GM23248 (cell line): ENCODE results near the gene FAM162A. TPM values are rescaled to one million over a fixed set of nuclear protein-coding genes. Genes with fewer than 3 reads are reported as not detected.

Source experiments
- DNase-seq: peaks from one replicate; pipeline ENCODE4 v3.0.0-alpha.2; 2015
- H2AFZ ChIP-seq: fragments of 200-600 bp; sonication (generic); 2 replicates; pipeline ENCODE4 v1.6.1; 2016; ENCODE audit warnings: antibody characterized with exemption
- H3F3A ChIP-seq: fragments of 200-600 bp; sonication (generic); 2 replicates; pipeline ENCODE4 v1.6.1; 2016; ENCODE audit warnings: mild to moderate bottlenecking, antibody characterized with exemption, mixed run types; ENCODE audit not compliant: insufficient read depth
- H3K27ac ChIP-seq: fragments of 200-600 bp; sonication (generic); 2 replicates; pipeline ENCODE4 v1.5.1; 2016; ENCODE audit warnings: mild to moderate bottlenecking
- H3K27me3 ChIP-seq: fragments of 200-600 bp; sonication (generic); replicated peaks from 2 replicates; pipeline ENCODE4 v1.6.1; 2016; ENCODE audit warnings: mild to moderate bottlenecking; ENCODE audit not compliant: insufficient read depth
- H3K36me3 ChIP-seq: fragments of 200-600 bp; sonication (generic); 2 replicates; pipeline ENCODE4 v1.6.1; 2016; ENCODE audit warnings: low read depth, mild to moderate bottlenecking
- H3K4me1 ChIP-seq: fragments of 200-600 bp; sonication (generic); 2 replicates; pipeline ENCODE4 v1.6.1; 2016; ENCODE audit warnings: mild to moderate bottlenecking; ENCODE audit not compliant: insufficient read depth
- H3K4me2 ChIP-seq: fragments of 200-600 bp; sonication (generic); one replicate; pipeline ENCODE4 v1.6.1; 2016; ENCODE audit warnings: mild to moderate bottlenecking; ENCODE audit not compliant: unreplicated experiment
- H3K4me3 ChIP-seq: fragments of 200-600 bp; sonication (generic); 2 replicates; pipeline ENCODE4 v1.5.1; 2016; ENCODE audit warnings: mild to moderate bottlenecking
- H3K79me2 ChIP-seq: fragments of 200-600 bp; sonication (generic); 2 replicates; pipeline ENCODE4 v1.6.1; 2016; ENCODE audit warnings: mild to moderate bottlenecking; ENCODE audit not compliant: insufficient read depth
- H3K9ac ChIP-seq: fragments of 200-600 bp; sonication (generic); 2 replicates; pipeline ENCODE4 v1.6.1; 2016; ENCODE audit warnings: mild to moderate bottlenecking
- H3K9me2 ChIP-seq: fragments of 200-600 bp; sonication (generic); 2 replicates; pipeline ENCODE4 v1.6.1; 2016; ENCODE audit warnings: mixed run types, mild to moderate bottlenecking, moderate library complexity; ENCODE audit not compliant: insufficient read depth
- H3K9me3 ChIP-seq: fragments of 200-600 bp; sonication (generic); one replicate; pipeline ENCODE4 v1.6.1; 2017; ENCODE audit warnings: low read depth
- H4K20me1 ChIP-seq: fragments of 200-600 bp; sonication (generic); 2 replicates; pipeline ENCODE4 v1.6.0; 2016; ENCODE audit not compliant: insufficient read depth
- EZH2 ChIP-seq: fragments of 200-600 bp; sonication (generic); IDR thresholded peaks from 2 replicates; pipeline ENCODE4 v1.6.1; 2018; ENCODE audit warnings: antibody characterized with exemption, mild to moderate bottlenecking; ENCODE audit not compliant: insufficient read depth, poor library complexity, severe bottlenecking
- EZH2phosphoT487 ChIP-seq: fragments of 200-600 bp; sonication (generic); IDR thresholded peaks from 2 replicates; pipeline ENCODE4 v1.6.1; 2018; ENCODE audit warnings: antibody characterized with exemption, moderate library complexity, mild to moderate bottlenecking, low read depth; ENCODE audit not compliant: insufficient read depth
- WGBS, 2 experiments: methylation state at CpG; one replicate each; pipeline ENCODE4 v1.1.6; 2015 to 2017; ENCODE audit warnings: low lambda C conversion rate in 2 of 2, low coverage in 1 of 2; ENCODE audit errors: missing lambda C conversion rate in 2 of 2; 5-methylcytosine and 5-hydroxymethylcytosine counted together
- in situ Hi-C: fragments of 300-500 bp; cut with MboI; formaldehyde crosslinking; loops from 2 replicates; pipeline ENCODE4 v1.15.0; 2020
- polyA plus RNA-seq: library from polyadenylated mRNA; unstranded; fragments of >200 nt; fragmentation: Nextera tagmentation; extraction: Ambion mirVana; gene quantifications from 2 replicates; pipeline ENCODE4 v1.2.1, GENCODE V29; 2016
- total RNA-seq: library from RNA; depleted of rRNA; stranded (reverse); fragments of >200 nt; shearing (Covaris generic); gene quantifications from 2 replicates; pipeline ENCODE4 v1.2.3, GENCODE V29; 2014

FAM162A gene
- total and polyA plus RNA-seq, 2 experiments from 2014 or later = 8.0 to 101 TPM

DNA sequence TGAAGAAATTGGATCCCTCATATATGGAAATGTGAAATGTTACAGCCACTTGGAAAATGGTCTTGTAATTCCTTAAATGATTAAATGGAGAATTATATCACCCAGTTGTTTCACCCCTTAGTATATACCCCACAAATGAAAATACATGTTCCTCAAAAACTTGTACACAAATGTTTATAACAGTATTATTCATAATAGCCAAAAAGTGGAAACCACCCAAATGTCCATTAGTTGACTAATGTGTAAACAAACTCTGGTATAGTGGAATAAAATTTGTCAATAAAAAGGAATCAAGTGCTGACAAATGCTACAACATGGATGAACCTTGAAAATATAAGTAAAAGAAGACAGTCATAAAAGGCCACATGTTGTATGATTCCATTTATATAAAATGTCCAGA, 12.5 kb downstream of the FAM162A start:
- H3K36me3 ChIP-seq = no peaks in the 10 kb centered on the region
- peaks cover 13% of the 10 kb centered on the region; the same call in 1 of the 2 replicates for H3K4me1 ChIP-seq
- in situ Hi-C loops = no loop called here
- H3K27me3 ChIP-seq = no peaks in the 10 kb centered on the region
- TF ChIP-seq EZH2phosphoT487 = no peak
- no peak for TF ChIP-seq EZH2
- H4K20me1 ChIP-seq = no peaks in the 10 kb centered on the region
- DNase-seq = no peak
- H3K4me2 ChIP-seq = no peak overlapping the region
- no peak overlapping the region for H2AFZ ChIP-seq
- no peaks in the 10 kb centered on the region for H3K9me3 ChIP-seq
- no peaks in the 10 kb centered on the region for H3K9me2 ChIP-seq
- peaks cover 11% of the 10 kb centered on the region for H3F3A ChIP-seq
- no peak overlapping the region for H3K4me3 ChIP-seq
- H3K27ac ChIP-seq = no peak overlapping the region
- no peak overlapping the region for H3K9ac ChIP-seq
- H3K79me2 ChIP-seq = peaks cover 26% of the 10 kb centered on the region

DNA sequence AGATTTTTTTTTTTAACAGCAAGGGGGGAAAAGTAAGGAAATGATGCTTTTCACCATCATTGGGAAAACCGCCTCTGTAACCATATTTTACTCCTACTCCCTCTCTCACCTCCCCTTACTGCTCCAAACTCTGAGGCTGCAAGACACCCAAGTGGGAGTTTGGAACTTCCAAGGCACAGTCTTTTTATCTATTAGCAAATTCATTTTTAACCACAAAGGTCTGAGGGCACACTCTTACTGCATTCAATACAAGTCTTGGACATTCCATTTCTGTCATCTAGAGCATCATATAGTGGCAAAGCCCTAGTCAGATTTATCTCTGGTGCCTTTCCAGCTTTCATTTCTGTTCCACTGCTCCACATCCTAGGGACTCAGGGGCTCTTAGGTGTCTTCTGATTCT, 13.2 kb downstream of the FAM162A start:
- Histone ChIP-seq H3K27ac (no peak overlapping the region), H3K9me2 (no peaks in the 10 kb centered on the region), H3K4me1 (peaks cover 13% of the 10 kb centered on the region; the same call in 1 of the 2 replicates), H3K4me2 (no peak overlapping the region), H3K9ac (no peak overlapping the region), H3K4me3 (no peak overlapping the region), H2AFZ (no peak overlapping the region), H4K20me1 (no peaks in the 10 kb centered on the region), H3K27me3 (no peaks in the 10 kb centered on the region), H3K9me3 (no peaks in the 10 kb centered on the region), H3F3A (peaks cover 11% of the 10 kb centered on the region), H3K79me2 (peaks cover 26% of the 10 kb centered on the region), H3K36me3 (no peaks in the 10 kb centered on the region)
- no peak for DNase-seq
- in situ Hi-C loops = no loop called here
- WGBS, 2 experiments = 91 to 97% methylated on average over 1 of the region's 1 CpG
- TF ChIP-seq EZH2phosphoT487 (no peak), EZH2 (no peak)

DNA sequence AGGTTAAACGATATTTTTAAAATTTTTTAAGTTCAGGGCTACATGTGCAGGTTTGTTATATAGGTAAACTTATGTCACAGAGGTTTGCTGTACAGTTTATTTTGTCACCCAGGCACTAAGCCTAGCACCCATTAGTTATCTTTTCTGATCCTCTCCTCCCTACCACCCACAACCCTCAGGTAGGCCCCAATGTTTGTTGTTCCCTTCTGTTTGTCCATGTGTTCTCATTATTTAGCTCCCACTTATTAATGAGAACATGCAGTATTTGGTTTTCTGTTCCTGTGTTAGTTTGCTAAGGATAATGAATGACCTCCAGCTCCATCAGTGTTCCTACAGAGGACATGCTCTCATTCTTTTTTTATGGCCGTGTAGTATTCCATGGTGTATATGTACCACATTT, 14.9 kb downstream of the FAM162A start:
- Histone ChIP-seq H3K9ac (no peak overlapping the region), H2AFZ (no peak overlapping the region), H4K20me1 (no peaks in the 10 kb centered on the region), H3K4me1 (peaks cover 13% of the 10 kb centered on the region; the same call in 1 of the 2 replicates), H3K9me2 (no peaks in the 10 kb centered on the region), H3K9me3 (no peaks in the 10 kb centered on the region), H3K36me3 (no peaks in the 10 kb centered on the region), H3F3A (peaks cover 10% of the 10 kb centered on the region), H3K27me3 (no peaks in the 10 kb centered on the region), H3K79me2 (peaks cover 17% of the 10 kb centered on the region), H3K4me3 (no peak overlapping the region), H3K4me2 (no peak overlapping the region), H3K27ac (no peak overlapping the region)
- TF ChIP-seq EZH2phosphoT487 (no peak), EZH2 (no peak)
- 97 to 100% methylated on average over 1 to 2 of the region's 2 CpGs for WGBS, 2 experiments
- in situ Hi-C loops = no loop called here
- no peak for DNase-seq

DNA sequence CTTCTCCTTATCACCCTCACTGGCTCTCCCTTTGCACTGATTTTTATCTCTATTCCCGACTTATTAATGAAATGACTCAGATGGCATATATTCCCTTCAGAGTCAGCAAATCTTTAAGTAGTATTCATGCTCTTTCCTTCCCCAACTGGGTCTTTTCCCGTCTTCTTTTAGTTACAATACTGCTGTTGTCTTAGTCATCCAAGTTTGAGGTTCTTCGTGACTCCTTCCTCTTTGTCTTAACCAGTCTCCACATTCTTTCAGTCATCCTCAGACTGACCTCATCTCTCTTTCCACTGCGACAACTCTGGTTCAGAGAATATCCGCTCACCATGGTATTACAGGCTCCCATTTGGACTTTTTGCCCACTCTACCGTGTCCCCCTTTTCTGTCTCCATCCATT, 19.5 kb downstream of the FAM162A start:
- H3K4me3 ChIP-seq = no peak overlapping the region
- H3K4me1 ChIP-seq = no peaks in the 10 kb centered on the region
- no peak overlapping the region for H2AFZ ChIP-seq
- no peaks in the 10 kb centered on the region for H3K79me2 ChIP-seq
- H3K9me3 ChIP-seq = no peaks in the 10 kb centered on the region
- H3K27ac ChIP-seq = no peak overlapping the region
- TF ChIP-seq EZH2 (no peak), EZH2phosphoT487 (no peak)
- H4K20me1 ChIP-seq = no peaks in the 10 kb centered on the region
- no peak overlapping the region for H3K4me2 ChIP-seq
- no peaks in the 10 kb centered on the region for H3K27me3 ChIP-seq
- peaks cover 11% of the 10 kb centered on the region; the same call in 1 of the 2 replicates for H3K36me3 ChIP-seq
- peaks cover 5% of the 10 kb centered on the region; the same call in 1 of the 2 replicates for H3F3A ChIP-seq
- no peaks in the 10 kb centered on the region for H3K9me2 ChIP-seq
- H3K9ac ChIP-seq = no peak overlapping the region
- peak; percentile 43 for DNase-seq
- in situ Hi-C loops = no loop called here
- WGBS, 2 experiments = 85 to 91% methylated on average over 6 of the region's 6 CpGs

DNA sequence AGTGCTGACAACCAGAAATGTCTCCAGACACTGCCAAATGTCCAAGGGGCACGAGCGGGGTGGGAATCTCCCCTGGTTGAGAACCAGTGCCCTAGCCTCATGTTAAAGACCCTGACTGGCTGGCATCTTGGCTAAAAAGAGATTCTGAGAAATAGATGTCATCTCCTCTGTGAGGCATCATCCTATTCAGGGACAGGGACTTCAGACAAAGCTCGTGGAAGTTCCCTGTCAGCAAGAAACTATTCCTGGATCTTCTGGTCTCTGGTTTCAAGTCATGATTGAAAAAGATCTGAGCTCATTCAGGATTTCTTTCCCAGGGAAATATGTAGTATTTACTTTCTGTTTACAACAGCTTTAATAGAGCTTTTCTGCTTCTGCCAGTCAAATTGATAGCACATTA, 21.0 kb downstream of the FAM162A start:
- in situ Hi-C loops = no loop called here

More for the DNA sequence above, 21.0 kb downstream of the FAM162A start:
- Histone ChIP-seq H4K20me1 (no peaks in the 10 kb centered on the region), H3K4me2 (no peak overlapping the region), H2AFZ (no peak overlapping the region), H3K36me3 (peaks cover 20% of the 10 kb centered on the region; the same call in 1 of the 2 replicates), H3F3A (peaks cover 5% of the 10 kb centered on the region; the same call in 1 of the 2 replicates), H3K27ac (no peak overlapping the region), H3K9ac (no peak overlapping the region), H3K27me3 (no peaks in the 10 kb centered on the region), H3K79me2 (no peaks in the 10 kb centered on the region), H3K4me3 (no peak overlapping the region), H3K9me2 (no peaks in the 10 kb centered on the region), H3K4me1 (no peaks in the 10 kb centered on the region), H3K9me3 (no peaks in the 10 kb centered on the region)
- WGBS, 2 experiments = 93 to 100% methylated on average over 1 to 3 of the region's 3 CpGs
- no peak for TF ChIP-seq EZH2phosphoT487
- no peak for TF ChIP-seq EZH2
- no peak for DNase-seq
